Muscle layer of colon (tissue), 2 donors: ENCODE measurements around the gene MFSD6.
A peak's percentile ranks its signal among the peaks of the same experiment; 100 is the strongest.

Experiments
- H3K27ac ChIP-seq: one replicate; pipeline ENCODE4 v1.7.0; 2013; ENCODE audit warnings: low read depth, mild to moderate bottlenecking, low read length, moderate library complexity
- H3K27me3 ChIP-seq, 2 donors: one replicate each; pipeline ENCODE4 v1.7.0; 2013; ENCODE audit warnings: low read length in 2 of 2, mild to moderate bottlenecking in 2 of 2; ENCODE audit not compliant: insufficient read depth in 2 of 2, control insufficient read depth in 1 of 2
- H3K36me3 ChIP-seq: one replicate; pipeline ENCODE4 v1.7.0; 2013; ENCODE audit warnings: mild to moderate bottlenecking, low read length; ENCODE audit not compliant: insufficient read depth
- H3K4me1 ChIP-seq: one replicate; pipeline ENCODE4 v1.7.0; 2013; ENCODE audit warnings: mild to moderate bottlenecking, low read length; ENCODE audit not compliant: insufficient read depth
- H3K4me3 ChIP-seq, 2 donors: one replicate each; pipeline ENCODE4 v1.7.0; 2013; ENCODE audit warnings: low read length in 2 of 2, low read depth in 1 of 2, mild to moderate bottlenecking in 1 of 2, moderate library complexity in 1 of 2
- H3K9ac ChIP-seq: one replicate; pipeline ENCODE4 v1.7.0; 2013; ENCODE audit warnings: low read length
- H3K9me3 ChIP-seq: one replicate; pipeline ENCODE4 v1.7.0; 2013; ENCODE audit warnings: mild to moderate bottlenecking, low read length
- donor health status: abdominal sarcoma.
- donor health status: Adenocarcinoma of cecum.

Gene MFSD6

GRCh38 chr2:190407246-190407661 is 901 bp upstream of the MFSD6 start:
- Histone ChIP-seq H3K9me3 (no peaks in the 10 kb centered on the region), H3K27ac (peak overlapping the region; percentile 10), H3K27me3 (no peaks in the 10 kb centered on the region), H3K4me1 (peaks cover 11% of the 10 kb centered on the region), H3K4me3 (peak overlapping the region in 1 of 2 donors; percentile 72), H3K36me3 (no peaks in the 10 kb centered on the region), H3K9ac (no peak overlapping the region)

- no peaks in the 10 kb centered on the region for H3K27me3 ChIP-seq
- no peaks in the 10 kb centered on the region for H3K9me3 ChIP-seq
- peak overlapping the region; percentile 68 to 75 for H3K4me3 ChIP-seq
- peak overlapping the region; percentile 60 for H3K9ac ChIP-seq
- no peaks in the 10 kb centered on the region for H3K36me3 ChIP-seq
- peaks cover 11% of the 10 kb centered on the region for H3K4me1 ChIP-seq
- no peak overlapping the region for H3K27ac ChIP-seq
Measured at GRCh38 chr2:190408538-190409271, 550 bp downstream of the MFSD6 start.

GRCh38 chr2:190409616-190410015 is 1.5 kb downstream of the MFSD6 start:
- no peak overlapping the region for H3K27ac ChIP-seq
- H3K9ac ChIP-seq: peak overlapping the region; percentile 60
- H3K36me3 ChIP-seq: no peaks in the 10 kb centered on the region
- H3K27me3 ChIP-seq: no peaks in the 10 kb centered on the region
- H3K4me1 ChIP-seq: peaks cover 11% of the 10 kb centered on the region
- no peak overlapping the region for H3K4me3 ChIP-seq
- no peaks in the 10 kb centered on the region for H3K9me3 ChIP-seq

DNA sequence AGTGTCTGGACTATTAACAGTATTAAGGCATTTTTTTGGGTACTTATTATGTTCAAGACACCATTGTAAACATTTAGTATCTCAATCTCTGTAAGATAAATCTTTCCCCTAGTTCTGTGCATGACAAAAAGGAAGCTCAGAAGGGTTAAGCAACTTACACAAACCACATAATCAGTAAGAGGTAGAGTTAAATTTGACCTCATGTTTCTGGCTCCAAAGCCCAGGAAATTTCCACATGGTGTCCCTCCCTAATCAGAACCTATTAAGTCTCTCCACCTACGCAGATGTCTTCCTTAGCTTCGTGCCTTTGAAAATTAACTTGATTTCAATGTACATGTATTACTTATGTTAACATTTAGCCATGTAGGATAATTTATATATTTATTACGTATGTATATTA is 2.0 kb downstream of the MFSD6 start:
- H3K4me3 ChIP-seq: no peak overlapping the region
- no peaks in the 10 kb centered on the region for H3K9me3 ChIP-seq
- H3K36me3 ChIP-seq: no peaks in the 10 kb centered on the region
- H3K9ac ChIP-seq: no peak overlapping the region
- peaks cover 11% of the 10 kb centered on the region for H3K4me1 ChIP-seq
- H3K27ac ChIP-seq: no peak overlapping the region
- H3K27me3 ChIP-seq: no peaks in the 10 kb centered on the region

DNA sequence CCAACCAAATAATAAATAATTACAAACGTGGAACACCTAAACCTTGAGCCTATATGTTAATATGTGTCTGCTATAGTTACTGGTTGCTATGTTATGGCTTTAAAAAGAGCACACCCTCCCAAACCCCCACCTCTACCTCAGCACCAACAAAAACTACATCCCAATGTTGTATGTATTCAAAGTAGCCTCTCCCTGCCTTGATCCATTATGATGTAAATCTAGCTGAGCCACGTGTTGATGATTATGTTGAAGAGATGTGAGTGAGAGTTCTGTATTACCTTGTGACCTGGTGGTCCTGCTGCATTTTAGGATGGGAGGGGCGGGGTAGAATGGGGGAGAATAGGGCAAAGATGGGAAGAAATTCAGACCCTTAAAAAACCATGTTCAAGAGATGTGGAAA is 4.8 kb downstream of the MFSD6 start:
- Histone ChIP-seq H3K27me3 (no peaks in the 10 kb centered on the region), H3K27ac (no peak overlapping the region), H3K36me3 (no peaks in the 10 kb centered on the region), H3K9ac (no peak overlapping the region), H3K9me3 (no peaks in the 10 kb centered on the region), H3K4me3 (no peak overlapping the region), H3K4me1 (peaks cover 12% of the 10 kb centered on the region)

GRCh38 chr2:190413421-190413820 is 5.3 kb downstream of the MFSD6 start:
- H3K27ac ChIP-seq: no peak overlapping the region
- peaks cover 12% of the 10 kb centered on the region for H3K4me1 ChIP-seq
- H3K9me3 ChIP-seq: no peaks in the 10 kb centered on the region
- H3K9ac ChIP-seq: no peak overlapping the region
- H3K27me3 ChIP-seq: no peaks in the 10 kb centered on the region
- no peak overlapping the region for H3K4me3 ChIP-seq
- H3K36me3 ChIP-seq: no peaks in the 10 kb centered on the region

- Histone ChIP-seq H3K4me1 (peaks cover 7% of the 10 kb centered on the region), H3K27me3 (no peaks in the 10 kb centered on the region), H3K4me3 (no peak overlapping the region), H3K9ac (no peak overlapping the region), H3K9me3 (no peaks in the 10 kb centered on the region), H3K36me3 (no peaks in the 10 kb centered on the region), H3K27ac (no peak overlapping the region)
Measured at GRCh38 chr2:190415251-190415650, 7.1 kb downstream of the MFSD6 start.

- Histone ChIP-seq H3K9me3 (no peaks in the 10 kb centered on the region), H3K9ac (no peak overlapping the region), H3K4me3 (no peak overlapping the region), H3K27me3 (no peaks in the 10 kb centered on the region), H3K27ac (no peak overlapping the region), H3K4me1 (peaks cover 12% of the 10 kb centered on the region), H3K36me3 (no peaks in the 10 kb centered on the region)
Measured at GRCh38 chr2:190415794-190416775, 7.9 kb downstream of the MFSD6 start.

DNA sequence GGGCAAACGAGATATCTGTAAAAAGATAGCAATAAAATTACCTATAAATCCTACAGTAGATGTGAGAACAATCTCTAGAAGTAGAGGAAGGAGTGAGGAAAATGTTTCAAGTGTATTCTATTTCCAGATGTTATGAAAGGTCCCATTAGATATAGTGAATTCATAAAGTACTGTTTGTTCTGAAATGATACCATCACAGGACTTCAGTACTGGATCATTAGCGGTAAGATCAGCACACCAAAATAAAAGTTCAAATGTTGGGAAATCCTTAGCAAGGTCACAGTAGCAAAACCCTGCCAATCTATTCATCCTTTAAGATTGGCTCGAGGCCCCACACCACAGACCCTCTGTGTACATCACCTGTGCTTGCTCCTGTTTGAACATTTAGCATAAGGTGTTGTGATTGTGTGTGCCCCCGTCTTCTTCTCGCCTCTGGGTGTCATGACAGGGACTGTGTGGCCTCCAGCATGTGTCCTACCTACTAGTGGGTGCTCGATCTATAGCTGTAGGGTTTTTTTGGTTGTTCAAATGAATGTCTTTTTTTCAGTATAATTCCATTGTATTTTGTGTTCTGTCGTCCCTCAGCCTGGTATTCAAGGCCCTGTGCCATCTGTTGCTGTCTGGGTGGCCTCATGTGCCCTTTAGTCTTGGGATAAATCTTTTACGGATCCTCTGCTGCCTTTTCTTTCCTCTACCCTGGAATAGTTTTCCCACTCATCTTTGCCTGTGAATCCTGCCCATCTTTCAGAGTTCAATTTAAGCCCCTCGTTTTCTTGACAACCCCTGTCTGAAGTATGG is 9.1 kb downstream of the MFSD6 start:
- Histone ChIP-seq H3K9ac (no peak overlapping the region), H3K27me3 (no peaks in the 10 kb centered on the region), H3K36me3 (no peaks in the 10 kb centered on the region), H3K4me1 (peaks cover 12% of the 10 kb centered on the region), H3K27ac (no peak overlapping the region), H3K9me3 (no peaks in the 10 kb centered on the region), H3K4me3 (no peak overlapping the region)

GRCh38 chr2:190418727-190419126 is 10.6 kb downstream of the MFSD6 start:
- Histone ChIP-seq H3K4me1 (peaks cover 12% of the 10 kb centered on the region), H3K9me3 (no peaks in the 10 kb centered on the region), H3K27me3 (no peaks in the 10 kb centered on the region), H3K4me3 (no peak overlapping the region), H3K9ac (no peak overlapping the region), H3K27ac (no peak overlapping the region), H3K36me3 (no peaks in the 10 kb centered on the region)

- peaks cover 12% of the 10 kb centered on the region for H3K4me1 ChIP-seq
- H3K9ac ChIP-seq: no peak overlapping the region
- H3K27ac ChIP-seq: no peak overlapping the region
- no peaks in the 10 kb centered on the region for H3K27me3 ChIP-seq
- H3K4me3 ChIP-seq: no peak overlapping the region
- H3K36me3 ChIP-seq: no peaks in the 10 kb centered on the region
- no peaks in the 10 kb centered on the region for H3K9me3 ChIP-seq
Measured at GRCh38 chr2:190420801-190421200, 12.6 kb downstream of the MFSD6 start.
